OCI-LY3 (cell line): ENCODE measurements around the gene LGALS8.

Experiments used
- CTCF ChIP-seq: fragments of 200-600, 300-600 bp; sonication (generic); IDR thresholded peaks from 2 replicates; pipeline ENCODE4 v1.5.1; 2014; ENCODE audit warnings: antibody characterized with exemption, low read length, low read depth
- EZH2phosphoT487 ChIP-seq: fragments of 200-600 bp; shearing (Covaris generic); IDR thresholded peaks from 2 replicates; pipeline ENCODE4 v1.6.1; 2018; ENCODE audit warnings: antibody characterized with exemption, mixed run types, low read depth

- TF ChIP-seq CTCF (no peak), EZH2phosphoT487 (no peak)
Observed at GRCh38 chr1:236486356-236487002, 37.3 kb upstream of the LGALS8 start.
